HFF-Myc (cell line): ENCODE data around the gene BPHL.
"Not testable (repeated sequence)": the region's sequence is repeated elsewhere in the genome, so short reads cannot be mapped to it uniquely, and the experiment has no call there.

Source experiments
- DNase-seq: peaks from one replicate; pipeline ENCODE4 v3.0.0-alpha.2; 2011; ENCODE audit warnings: low read depth; ENCODE audit errors: extremely low read depth
- H3K4me3 ChIP-seq: replicated peaks from 2 replicates; pipeline ENCODE4 v1.5.1; 2011; ENCODE audit warnings: low read depth, mild to moderate bottlenecking, control low read depth, low read length
- CTCF ChIP-seq: IDR thresholded peaks from 2 replicates; pipeline ENCODE4 v1.5.1; 2012; ENCODE audit warnings: mild to moderate bottlenecking, low read depth, low read length, control low read depth; ENCODE audit errors: missing control alignments

The BPHL gene

GRCh38 chr6:3195695-3196497 is 77.4 kb downstream of the BPHL start:
- no peak for TF ChIP-seq CTCF
- no peak for DNase-seq
- no peak overlapping the region for H3K4me3 ChIP-seq

- no peak overlapping the region for H3K4me3 ChIP-seq
- DNase-seq: no peak
These were observed 78.3 kb downstream of the BPHL start for GRCh38 chr6:3196770-3197169.

GRCh38 chr6:3197734-3198133 is 79.2 kb downstream of the BPHL start:
- not testable (repeated sequence) for DNase-seq, H3K4me3 ChIP-seq

More at GRCh38 chr6:3196770-3197169, 78.3 kb downstream of the BPHL start:
- TF ChIP-seq CTCF: no peak

GRCh38 chr6:3199382-3199781 is 80.9 kb downstream of the BPHL start:
- H3K4me3 ChIP-seq: no peak overlapping the region
- no peak for DNase-seq
- TF ChIP-seq CTCF: no peak

- TF ChIP-seq CTCF: no peak
- H3K4me3 ChIP-seq: no peak overlapping the region
- DNase-seq: no peak
These were observed 82.2 kb downstream of the BPHL start for GRCh38 chr6:3200682-3201081.

- no peak overlapping the region for H3K4me3 ChIP-seq
- no peak for TF ChIP-seq CTCF
- no peak for DNase-seq
These were observed 82.9 kb downstream of the BPHL start for GRCh38 chr6:3201388-3201787.
